HG03442 (cell line): ENCODE results near the gene TTC7B.

Source experiments
- ATAC-seq: cut with Tn5 transposase; IDR thresholded peaks from one replicate; pipeline ENCODE4 v1.9.1; 2021; ENCODE audit warnings: mild to moderate bottlenecking, moderate library complexity; ENCODE audit not compliant: unreplicated experiment

TTC7B gene

DNA sequence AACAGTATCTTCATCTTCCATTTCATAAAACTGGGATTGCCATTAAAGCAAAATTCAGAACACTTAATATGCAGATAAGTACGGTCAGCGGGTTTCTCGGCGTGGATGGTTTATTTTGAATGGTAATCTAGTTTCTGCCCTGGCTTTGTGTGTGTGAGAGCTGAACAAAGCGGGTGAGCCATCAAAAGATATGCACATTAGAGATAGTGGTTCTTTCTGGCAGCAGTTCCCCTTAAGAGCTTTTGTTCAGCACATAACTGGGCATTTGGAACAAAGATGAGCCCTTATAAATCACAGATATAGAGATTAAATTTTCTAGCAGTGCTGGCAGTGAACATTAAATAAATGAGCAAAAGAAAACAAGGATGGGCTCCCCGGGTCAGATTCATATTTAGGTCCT lies 211.9 kb downstream of the TTC7B start:
- ATAC-seq = no peak

- ATAC-seq = no peak
Observed at GRCh38 chr14:90603841-90604240, 212.4 kb downstream of the TTC7B start.

DNA sequence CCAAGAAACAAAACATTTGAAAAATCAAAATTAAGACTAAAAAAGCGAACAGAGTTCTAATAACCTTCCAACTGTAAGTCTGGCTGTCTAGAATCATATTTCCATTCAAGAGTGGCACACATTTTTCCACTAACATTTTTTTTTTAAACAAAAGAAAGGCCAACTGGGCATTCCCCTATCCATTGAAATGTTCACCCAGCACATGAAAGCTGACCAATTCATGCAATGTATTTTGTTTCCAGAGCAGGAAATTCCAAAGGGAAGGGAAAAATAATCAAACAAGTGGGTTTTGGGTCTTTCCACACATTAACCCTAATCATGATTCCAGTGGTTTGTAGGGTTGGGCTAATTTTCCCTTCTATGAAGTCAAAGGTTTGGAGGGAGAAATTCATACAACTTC lies 212.9 kb downstream of the TTC7B start:
- no peak for ATAC-seq

DNA sequence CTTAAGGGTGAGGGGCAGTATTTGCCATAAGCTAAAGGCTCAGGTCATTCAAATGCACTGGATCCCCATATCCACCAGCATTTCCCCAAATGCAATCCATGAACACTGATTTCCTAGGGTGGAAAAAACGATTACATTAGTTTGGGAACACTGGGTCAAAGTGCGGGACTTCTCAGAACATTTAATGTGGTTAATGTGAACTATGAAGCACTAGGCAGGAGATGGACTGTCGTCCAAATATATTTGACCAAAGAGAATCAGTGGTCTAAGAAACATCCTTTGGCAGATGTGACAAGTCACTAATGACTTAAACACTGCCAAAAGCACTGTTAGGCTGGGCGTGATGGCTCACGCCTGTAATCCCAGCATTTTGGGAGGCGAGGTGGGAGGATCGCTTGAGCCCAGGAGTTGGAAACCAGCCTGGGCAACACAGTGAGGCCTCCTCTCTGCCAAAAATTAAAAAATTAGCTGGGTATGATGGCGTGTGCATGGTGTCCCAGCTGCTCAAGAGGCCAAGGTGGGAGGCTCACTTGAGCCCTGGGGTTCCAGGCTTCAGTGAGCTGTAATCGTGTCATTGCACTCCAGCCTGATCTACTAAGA lies 214.0 kb downstream of the TTC7B start:
- ATAC-seq = no peak

DNA sequence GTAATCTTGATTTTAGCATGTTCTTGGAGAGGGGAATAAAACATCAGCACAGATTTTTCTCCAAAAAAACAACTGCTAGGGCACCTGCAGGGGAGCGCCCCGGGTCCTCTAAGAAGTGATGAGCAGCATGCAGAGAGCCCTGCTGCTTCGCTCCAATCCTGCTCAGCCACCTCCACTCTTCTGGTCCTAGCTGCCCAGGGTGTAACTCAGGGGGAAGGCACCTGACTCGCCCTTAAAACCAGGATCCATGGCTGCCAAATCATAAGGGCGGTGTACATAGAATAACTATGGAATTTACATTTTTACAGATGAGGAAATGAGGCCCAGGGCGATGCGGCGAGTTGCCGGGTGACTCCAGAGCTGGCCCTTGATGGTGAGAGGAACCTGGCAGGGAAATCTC lies 214.7 kb downstream of the TTC7B start:
- no peak for ATAC-seq

DNA sequence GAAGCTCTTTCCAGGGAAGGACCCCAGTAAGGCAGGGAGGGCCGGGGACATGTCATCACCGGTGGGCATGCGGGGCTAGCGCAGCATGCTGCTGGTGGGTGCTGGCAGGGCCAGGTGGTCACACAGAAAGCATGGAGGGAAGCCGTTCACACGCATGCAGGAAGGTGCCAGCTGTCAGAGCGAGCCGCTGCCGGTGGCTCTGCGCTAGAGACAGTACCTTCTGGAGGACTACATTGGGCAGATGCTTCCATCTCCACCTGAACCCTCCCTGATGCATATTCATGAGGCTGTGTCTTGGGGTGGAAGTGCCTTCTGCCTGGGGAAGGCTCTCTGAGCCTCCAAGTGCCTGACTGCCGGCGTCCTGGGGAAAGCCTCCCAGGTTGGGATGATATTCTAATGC lies 215.6 kb downstream of the TTC7B start:
- no peak for ATAC-seq

GRCh38 chr14:90599748-90600507 lies 216.3 kb downstream of the TTC7B start:
- ATAC-seq = no peak

- no peak for ATAC-seq
Observed at GRCh38 chr14:90599339-90599738, 216.9 kb downstream of the TTC7B start.

DNA sequence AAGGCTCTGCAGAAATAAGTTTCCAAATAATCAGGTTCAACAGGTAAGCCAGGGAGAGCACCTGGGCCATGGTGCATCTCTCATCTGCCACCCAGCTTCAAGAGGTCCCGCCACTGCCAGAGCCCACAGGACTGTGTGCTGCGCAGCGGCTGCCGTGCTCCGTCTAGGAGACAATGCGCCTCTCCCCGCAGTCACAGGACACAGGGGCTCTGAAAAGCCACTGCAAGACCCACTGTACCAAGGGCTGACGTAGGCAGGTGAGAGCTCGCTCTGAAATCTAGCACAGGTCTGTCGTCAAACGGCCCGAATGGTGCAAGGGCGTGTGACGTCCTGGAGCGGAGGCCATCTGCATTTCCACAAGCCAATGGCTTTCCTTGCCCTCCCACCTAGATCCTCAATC lies 218.3 kb downstream of the TTC7B start:
- no peak for ATAC-seq

GRCh38 chr14:90596733-90597132 lies 219.5 kb downstream of the TTC7B start:
- no peak for ATAC-seq

DNA sequence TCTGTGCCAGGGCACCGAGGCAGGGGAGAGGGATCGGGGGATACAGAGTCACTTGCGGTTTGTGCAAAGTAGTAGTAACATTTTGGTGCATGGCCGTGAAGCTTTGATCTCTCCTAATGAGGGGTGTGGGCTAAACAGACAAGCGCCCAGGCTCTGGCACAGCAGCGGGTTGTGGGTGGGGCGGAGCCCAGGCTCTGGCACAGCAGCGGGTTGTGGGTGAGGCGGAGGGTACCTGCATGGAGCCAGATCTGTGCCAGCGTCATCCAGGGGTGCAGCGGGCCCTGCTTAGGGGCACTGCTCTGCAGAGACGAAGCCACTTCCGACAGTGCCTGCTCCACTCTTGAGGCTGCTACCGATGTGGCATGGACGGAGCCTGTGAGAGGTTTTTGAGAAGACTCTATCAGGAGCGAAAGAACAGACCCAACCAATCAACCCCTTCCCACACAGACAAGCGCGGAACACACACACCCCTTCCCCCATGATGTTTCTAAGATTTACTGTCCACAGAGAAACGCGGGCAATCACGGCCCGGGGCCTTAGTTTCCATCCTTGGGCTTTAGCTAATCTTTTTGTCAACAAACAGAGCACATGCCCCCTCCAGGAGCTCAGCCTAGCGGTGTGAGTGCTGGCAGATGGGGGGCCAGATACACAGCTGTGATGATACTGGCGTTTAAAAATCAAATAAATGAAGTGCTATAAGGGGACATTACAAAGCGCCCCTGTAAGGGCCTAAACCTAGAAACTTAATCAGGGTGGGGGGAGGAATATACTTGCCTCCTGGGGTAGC lies 222.8 kb downstream of the TTC7B start:
- no peak for ATAC-seq

DNA sequence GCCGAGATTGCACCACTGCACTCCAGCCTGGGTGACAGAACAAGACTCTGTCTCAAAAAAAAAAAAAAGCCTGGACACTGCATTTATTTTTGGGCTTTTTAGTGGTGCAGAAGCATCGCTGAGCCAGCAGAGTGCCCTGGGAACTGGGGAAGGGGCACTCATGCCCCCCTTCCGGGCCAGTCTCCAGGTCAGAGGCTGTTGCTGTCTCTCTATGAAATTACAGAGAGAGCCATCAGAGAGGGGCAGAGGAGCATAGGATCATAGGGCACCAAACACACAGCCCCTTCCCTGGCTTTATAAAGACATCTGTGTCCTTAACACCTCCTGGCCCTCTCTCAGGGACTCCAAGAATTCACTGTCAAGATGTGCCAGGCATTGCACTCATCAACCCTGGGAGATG lies 223.6 kb downstream of the TTC7B start:
- no peak for ATAC-seq

DNA sequence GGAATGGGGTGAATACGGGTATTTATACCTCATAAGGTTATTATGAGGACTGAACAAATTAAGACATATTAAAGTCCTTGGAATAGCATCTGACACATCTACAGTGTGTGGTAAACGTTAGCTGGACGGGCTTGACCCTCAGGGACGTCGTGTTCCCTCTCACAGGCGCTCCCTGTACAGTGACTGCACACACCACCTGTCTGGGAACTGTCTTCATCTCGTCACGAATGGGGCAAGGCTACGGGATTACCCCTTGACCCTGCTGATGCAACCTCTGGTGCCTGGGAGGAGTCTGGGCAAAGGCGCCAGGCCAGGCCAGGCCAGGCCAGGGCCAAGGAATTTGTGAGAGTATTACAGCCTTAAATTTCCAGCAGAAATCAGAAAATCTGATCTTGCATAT lies 228.3 kb downstream of the TTC7B start:
- ATAC-seq = no peak

- ATAC-seq = no peak
Observed at GRCh38 chr14:90587252-90587910, 228.8 kb downstream of the TTC7B start.

- no peak for ATAC-seq
Observed at GRCh38 chr14:90585106-90585505, 231.1 kb downstream of the TTC7B start.

DNA sequence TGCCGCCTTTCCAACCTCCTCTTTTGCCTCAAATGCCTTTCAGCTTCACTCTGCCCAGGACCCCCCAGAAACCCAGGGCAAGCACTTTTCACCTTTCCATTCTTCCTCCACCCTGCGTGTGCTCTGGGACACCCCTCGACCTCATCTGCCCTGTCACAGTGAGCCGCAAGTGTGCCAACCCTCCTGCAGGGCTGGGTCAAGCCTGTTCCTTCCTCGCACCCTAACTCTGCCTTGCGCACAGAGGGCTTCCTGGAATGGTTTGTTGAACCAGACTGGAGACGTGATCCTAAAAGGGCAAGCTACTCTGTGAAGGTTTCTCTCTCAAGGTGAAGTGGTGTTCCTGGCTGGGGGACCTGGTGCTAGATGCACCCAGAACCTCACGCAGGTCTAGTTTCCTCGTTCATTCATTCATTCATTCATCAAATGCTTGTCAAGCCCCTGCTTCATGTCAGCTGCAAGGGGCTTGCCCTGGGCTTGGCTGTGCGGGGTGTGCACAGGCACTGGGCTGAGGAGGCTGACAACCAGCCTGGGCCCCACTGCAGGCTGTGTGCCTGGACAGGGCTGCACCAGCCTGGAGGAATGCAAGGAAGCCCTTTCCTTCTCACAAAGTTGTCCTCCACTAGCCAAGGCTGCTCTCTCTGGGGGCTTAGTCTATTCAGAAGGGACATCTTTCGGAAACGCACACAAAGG lies 232.2 kb downstream of the TTC7B start:
- ATAC-seq = no peak

DNA sequence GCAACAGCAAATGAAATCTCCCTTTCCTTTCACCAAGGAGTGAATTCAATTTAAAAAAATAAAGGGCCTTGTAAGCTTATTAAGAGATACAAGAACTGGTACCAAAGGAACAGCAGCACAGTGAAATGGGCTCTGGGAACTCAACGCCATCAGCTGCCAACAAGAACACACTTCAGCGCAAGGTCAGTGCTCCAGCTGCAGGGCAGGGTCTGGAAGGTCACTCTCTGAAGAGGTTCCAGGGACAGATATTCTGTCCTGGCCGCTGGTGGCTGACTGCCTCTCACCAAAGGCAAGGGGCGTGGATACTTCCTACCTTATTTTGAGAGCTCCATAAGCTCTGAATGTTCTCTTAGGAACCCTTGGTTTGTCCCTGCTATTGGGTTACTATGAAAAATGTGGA lies 232.8 kb downstream of the TTC7B start:
- ATAC-seq = no peak

DNA sequence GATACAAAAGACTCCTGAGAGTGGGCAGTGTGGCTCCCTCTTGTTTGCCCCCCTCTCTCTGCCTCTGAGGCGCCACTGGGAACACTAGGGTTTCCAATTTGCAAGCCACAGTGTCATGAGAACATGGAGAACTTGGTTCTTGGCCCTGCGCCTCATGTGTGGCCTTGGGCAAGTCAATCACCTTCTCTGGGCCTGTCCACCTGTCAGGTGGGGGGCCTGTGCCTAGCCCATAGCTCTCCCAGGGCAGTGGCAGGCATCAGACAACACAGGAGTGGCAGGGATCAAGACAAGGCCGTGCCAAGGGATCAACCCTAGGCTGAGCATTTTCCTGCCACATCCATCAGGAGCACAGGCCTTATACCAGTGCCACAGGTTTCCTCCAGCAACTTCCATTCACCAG lies 234.1 kb downstream of the TTC7B start:
- ATAC-seq = no peak

DNA sequence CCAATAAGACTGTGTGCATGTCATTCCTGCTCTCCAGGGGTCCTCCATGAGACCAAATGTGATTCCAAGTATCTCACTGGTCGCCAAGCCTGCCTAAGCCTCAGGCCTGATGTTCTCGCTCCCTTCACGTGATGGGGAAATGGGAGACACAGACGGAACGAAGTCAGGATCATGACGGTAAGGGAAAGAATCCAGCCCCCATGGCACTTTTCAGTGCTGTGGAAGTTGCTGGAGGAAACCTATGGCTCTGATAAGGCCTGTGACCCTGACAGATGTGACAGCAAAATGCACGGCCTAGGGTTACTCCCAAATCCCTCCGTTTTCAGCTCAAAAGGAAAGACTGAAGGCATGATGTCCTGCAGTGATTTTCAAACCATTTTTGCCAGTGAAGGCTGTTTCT lies 234.5 kb downstream of the TTC7B start:
- ATAC-seq = no peak

GRCh38 chr14:90580377-90581335 lies 235.6 kb downstream of the TTC7B start:
- no peak for ATAC-seq
